LHCN-M2 (cell line): ENCODE measurements around the gene CYP4F22. TPM values are rescaled to one million over a fixed set of nuclear protein-coding genes. Genes with fewer than 3 reads are reported as not detected.
"Not testable (repeated sequence)": the region's sequence is repeated elsewhere in the genome, so short reads cannot be mapped to it uniquely, and the experiment has no call there.

Source experiments
- DNase-seq: peaks from one replicate; pipeline ENCODE4 v3.0.0-alpha.2; 2012; ENCODE audit warnings: low read depth
- polyA plus RNA-seq: library from polyadenylated mRNA; unstranded; fragments of >200 nt; gene quantifications from one replicate; pipeline ENCODE4 v1.2.1, GENCODE V29; 2012; ENCODE audit warnings: missing spikeins
- total RNA-seq: library from RNA; depleted of rRNA; stranded (reverse); fragments of >200 nt; gene quantifications from 2 replicates; pipeline ENCODE4 v1.2.3, GENCODE V29; 2014; rRNA removed

CYP4F22 gene
- not detected in 2 replicates for total RNA-seq
- polyA plus RNA-seq = not detected

DNA sequence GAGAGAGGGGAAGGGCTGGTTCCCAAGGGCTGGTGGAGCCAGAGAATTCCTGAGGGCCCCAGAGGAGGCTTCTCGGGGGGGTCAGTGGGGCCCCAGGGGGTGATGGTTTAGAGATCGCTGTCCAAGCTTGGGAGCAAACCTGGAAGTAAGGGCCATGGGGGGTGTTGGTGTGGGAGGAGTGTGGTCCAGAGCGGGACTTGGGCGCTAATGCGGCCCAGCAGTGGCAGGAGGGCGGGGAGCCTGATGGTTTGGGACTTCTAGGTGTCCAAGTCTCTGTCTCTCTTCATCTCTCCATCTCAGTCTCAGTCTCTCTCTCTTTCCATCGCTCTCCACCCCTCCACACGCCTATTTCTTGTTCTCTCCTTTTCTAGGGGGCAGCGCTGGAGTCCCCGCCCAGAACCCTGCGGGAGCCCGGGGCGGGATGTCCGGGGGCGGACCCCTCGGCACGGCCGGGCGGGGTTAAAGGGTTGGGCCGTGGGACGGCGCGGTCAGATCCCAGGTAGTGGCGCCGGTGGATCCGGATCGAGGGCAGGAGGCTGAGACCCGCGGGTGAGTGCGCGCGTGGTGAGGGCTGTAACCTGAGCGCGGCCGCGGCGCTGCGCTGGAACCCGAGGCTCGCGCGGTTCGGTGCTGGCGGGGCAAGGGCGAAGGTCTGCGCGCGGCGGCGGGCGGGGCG is at the start of gene CYP4F22:
Gene CYP4F22 (plus strand): TSS at position 491 of the 676 bp plus-strand sequence. CDS start 16,812 bp downstream, outside the sequence.
- DNase-seq = no peak

DNA sequence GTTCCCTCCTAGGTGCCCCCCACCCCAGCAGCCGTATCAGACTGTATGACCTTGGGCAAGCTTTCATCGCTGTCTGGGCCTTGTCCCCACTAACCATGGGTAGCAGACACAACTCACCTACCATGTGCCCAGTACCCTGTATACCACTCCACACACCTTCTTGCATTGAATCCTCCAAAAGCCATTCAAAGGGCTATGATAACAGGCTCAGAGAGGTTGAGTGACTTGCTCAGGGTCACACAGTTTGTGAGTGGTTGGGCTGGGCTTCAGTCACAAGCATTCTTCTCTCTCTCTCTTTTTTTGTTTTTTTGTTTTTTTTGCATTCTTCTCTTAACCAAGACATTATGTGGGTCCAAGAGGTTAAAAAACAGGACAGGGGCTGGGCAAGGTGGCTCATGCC is 46.6 kb upstream of the CYP4F22 start:
- no peak for DNase-seq

DNA sequence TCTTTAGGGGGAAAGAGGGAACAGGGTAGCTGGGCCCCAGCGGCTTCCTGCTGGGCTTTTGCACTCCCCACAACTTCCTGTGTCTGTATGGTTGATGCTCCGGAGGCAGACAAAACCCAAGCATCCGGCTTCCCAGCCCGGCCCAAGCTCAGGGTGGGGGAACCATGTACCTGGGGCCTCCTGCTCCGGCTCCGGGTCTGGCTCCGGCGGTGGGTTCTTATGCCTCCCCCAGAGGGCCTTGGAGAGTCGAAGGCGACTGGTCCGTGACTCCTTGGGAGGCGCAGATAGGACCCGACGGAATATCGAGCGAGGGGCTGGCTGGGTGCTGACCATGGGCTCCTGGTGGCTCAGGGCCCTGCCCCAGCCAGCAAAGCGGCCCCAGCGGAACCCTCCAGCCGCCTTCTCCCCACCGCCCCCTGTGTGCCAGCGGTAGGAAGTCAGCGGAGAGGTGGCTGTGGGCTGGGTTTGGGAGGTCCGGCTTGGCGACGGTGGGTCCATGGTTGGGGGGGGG is 44.4 kb upstream of the CYP4F22 start:
- no peak for DNase-seq

DNA sequence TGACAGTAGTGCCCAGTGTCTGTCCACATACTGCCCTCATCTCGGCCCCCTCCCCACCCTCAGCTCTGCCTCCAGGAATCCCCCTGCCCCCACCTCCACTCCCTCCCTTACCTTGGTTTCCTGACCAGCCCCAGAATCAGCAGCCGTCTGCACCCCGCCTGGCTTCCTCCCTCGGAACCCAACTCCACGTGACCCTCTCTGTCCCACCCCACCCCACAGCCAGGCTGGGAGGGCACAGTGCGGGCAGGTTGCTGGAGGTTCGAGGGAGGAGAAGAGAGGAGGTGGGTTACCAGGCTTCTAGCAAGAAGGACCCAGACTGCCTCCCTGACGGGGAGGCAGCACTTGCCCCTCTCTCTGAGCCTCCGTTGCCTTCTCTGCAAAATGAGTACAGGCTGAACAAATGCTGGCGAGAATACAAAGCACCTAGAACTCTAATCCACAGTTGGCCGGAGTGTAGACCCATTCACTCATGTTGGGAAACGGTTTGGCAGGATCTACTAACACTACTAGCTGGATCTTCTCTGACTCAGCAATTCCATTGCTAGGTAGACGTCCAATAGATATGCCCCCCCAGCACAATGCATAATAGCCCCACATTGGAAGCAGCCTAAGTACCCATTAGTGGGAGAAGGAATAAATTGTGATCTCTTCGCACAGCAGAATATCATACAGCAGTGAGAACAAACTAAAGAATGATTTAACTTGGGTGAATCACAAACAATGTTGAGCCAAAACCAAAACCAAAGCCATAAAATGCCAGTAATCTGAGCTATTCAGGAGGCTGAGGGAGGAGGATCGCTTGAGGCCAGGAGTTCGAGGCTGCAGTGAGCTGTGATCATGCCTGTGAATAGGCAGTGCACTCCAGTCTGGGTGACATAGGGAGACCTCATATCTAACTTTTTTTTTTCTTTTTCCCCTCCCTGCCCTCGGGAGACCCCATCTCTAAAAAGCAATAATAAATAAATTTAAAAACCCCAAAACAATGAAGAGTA is 43.6 kb upstream of the CYP4F22 start, which contains the start of gene RASAL3:
Gene RASAL3 (minus strand): TSS at position 151 of the 992 bp plus-strand sequence. CDS start 186 bp downstream, outside the sequence.
- no peak for DNase-seq

DNA sequence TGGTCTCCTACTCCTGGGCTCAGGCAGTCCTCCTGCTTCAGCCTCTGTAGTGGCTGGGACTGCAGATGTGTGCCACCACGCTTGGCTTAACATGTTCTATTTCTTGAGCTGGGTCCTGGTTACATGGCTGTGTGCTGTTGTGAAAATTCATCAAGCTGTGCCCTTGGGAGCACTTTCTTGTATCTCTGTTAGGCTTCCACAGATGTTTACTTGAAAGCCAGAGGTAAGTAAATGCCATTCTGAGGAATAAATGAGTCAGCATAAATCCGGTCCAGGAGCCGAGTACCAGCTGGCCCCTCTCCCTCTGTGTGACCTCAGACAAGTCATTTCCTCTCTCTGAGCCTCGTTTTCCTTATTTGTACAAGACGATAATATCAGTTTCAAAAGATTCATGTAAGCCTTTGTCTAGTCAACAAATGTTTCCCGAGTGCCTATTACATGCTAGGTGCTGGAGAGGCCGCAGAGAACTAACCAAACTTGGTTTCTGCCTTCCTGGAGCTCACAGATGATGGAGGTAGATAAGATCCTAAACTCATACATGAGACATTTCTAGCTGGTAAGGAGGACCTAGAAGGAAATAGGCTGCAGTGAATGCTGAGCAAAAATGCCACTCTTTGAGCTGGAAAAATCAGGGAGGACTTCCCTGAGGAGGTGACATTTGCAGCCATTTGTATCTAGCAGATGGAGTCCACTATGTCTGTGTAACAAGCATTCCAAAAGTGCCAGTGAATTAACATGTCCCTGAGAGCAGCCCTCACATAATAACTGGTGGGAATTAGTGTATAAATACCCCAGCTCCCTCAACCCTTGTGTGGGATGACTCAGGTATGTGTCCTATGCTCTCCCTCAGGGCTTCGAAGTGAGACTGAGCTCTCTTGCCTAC is 41.2 kb upstream of the CYP4F22 start:
- peak; percentile 50 for DNase-seq

DNA sequence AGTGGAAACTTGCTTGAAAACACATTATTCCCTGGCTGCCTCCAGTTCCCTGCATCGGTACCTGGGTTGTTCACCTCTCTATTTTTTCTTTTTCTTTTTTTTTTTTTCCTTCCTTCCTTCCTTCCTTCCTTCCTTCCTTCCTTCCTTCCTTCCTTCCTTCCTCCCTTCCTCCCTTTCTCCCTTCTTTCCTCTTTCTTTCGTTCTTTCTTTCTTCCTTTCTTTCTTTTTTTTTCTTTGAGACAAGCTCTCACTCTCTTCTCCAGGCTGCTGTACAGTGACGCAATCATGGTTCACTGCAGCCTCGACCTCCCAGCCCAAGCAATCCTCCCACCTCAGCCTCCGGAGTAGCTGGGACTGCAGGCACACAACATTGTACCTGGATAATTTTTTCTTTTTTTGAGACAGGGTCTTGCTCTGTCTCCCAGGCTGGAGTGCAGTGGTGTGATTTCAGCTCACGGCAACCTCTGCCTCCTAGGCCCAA is 40.6 kb upstream of the CYP4F22 start:
- no peak for DNase-seq

DNA sequence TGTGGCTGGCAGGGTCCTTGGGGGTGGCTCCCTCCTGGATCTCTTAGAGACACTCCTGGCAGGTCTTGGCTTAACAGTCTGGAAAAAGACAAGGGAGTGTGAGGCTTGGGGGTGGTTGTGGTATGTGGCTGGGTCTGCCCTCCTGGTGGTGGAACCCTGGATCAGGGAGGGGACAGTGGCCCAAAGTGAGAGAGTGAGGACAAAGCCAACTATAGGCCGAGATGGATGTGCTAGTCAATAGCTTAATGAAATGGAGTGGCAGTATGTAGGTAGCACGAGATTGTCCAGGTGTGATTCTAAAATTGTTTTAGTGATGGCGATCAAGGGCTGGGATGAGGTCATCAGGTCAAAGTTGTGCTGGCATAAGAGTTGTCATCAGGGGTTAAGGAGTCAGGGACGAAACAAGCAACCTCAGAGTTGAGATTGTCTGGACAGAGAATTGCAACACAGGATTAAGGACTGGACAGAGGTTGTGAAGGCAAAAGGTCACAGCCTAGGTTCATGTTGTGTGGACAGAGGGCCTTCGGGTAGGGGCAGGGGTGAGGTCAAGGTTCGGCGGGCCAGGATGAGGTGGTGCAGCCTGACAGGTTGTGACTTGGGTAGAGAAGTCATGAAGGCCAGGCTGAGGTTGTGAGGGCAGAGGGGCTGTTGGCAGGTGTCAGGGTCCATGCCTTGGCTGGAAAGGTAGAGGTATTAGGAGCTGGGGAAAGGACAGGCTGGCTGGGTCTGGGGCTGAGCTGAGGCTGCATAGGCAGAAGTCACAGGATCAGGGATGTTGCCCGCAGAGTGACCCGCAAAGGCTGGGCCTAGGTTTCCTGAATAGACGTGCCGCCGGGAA is 39.4 kb upstream of the CYP4F22 start:
- no peak for DNase-seq

DNA sequence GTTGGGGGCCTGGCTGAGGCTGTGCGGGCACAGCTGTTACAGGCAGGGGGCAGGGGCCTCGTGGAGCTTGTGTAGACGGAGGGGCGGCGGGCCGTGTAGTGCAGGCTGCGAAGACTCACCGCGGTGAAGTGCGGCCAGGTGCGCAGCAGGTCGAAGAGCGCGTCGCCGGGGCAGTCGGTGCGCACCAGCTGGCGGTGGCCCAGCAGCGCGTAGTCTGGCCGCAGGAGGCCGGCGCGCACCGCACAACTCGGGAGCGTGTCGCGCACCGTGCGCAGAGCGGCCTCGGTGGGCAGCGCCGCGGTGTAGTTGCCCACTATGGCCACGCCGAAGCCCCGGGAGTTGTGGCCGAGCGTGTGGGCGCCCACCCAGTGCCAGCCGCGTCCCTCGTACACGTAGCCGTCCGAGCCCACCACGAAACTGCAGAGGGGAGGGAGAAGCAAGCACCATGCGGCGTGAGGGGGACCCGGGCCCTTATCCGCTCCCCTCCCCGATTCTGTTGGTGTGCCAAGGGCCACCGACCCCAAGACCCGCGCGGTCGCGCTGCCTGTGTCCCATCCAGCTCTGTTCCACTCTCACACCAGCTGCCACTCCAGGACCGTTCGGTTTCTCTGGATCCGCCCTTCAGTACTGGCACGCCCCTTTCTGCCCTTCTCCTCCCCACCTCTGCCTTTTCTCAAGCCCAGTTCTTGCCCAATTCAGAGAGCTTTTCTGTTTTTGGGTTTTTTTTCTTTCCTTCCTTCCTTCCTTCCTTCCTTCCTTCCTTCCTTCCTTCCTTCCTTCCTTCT is 38.6 kb upstream of the CYP4F22 start:
- DNase-seq = no peak

DNA sequence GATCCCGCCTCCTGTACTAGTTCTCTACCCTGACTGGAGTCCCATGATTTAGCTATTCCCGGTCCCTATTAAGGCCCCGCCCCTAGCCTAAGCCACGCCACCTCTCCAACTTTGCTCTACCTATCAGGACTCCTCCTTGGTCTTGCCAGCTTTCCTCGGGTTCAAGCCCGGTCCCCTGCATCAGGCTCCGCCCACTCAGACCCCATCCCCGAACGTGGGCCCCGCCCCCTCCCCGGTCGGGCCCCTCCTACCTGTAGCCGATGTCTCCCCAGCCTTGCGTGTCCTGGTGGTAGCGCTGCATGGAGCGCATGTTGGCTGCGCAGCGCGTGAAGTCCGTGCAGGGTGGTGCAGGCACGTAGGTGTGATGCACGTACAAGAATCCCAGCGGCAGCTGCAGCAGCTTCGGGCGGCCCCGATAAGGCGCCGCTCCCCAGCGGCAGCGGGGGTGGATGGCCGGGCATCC is 36.7 kb upstream of the CYP4F22 start:
- DNase-seq = no peak

DNA sequence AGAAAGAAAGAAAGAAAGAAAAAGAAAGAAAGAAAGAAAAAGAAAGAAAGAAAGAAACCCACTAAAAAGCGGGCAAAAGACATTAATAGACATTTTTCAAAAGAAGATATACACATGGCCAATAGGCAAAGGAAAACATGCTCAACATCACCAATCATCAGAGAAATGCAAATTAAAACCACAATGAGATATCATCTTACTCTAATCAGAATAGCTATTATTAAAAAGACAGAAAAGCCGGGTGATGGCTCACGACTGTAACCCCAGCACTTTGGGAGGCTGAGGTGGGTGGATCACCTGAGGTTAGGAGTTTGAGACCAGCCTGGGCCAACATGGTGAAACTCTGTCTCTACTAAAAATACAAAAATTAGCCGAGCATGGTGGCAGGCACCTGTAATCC is 34.5 kb upstream of the CYP4F22 start:
- not testable (repeated sequence) for DNase-seq

DNA sequence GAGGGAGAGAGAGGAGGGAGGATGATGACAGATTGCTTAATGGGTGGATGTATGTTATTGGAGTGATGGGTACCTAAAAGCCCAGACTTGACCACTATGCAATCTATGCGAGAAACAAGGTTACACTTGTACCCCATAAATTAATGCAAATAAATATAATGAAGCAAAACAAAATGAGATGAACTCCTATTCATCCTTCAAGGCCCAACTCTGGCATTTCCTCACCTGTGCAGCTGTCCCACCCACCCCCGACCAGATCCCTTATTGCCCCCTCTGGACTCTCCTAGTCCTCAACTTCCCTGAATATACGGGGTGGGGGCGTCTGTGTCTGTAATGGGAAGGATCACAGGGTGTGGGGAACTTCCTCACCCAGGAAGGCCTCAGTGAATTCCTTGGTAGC is 33.2 kb upstream of the CYP4F22 start:
- no peak for DNase-seq

DNA sequence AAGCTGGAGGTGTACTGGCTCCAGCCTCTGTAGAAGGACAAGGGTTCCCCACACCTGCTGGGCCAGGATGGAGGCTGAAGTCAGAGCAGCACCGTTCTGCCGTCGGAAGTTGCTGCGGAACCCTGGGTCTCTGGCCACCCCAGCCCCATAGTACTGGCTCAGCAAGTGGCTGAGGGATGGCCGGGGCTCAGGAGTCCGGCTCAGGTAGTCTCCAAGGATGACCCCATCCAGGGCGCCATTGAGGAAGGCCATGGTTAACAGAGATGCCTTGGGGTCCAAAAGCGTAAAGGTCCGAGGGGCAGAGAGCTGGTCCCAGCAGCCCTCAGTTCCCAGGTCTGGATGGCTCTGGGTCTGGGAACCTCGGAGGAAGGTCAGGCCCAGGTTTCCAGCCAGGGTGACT is 32.7 kb upstream of the CYP4F22 start:
- no peak for DNase-seq

DNA sequence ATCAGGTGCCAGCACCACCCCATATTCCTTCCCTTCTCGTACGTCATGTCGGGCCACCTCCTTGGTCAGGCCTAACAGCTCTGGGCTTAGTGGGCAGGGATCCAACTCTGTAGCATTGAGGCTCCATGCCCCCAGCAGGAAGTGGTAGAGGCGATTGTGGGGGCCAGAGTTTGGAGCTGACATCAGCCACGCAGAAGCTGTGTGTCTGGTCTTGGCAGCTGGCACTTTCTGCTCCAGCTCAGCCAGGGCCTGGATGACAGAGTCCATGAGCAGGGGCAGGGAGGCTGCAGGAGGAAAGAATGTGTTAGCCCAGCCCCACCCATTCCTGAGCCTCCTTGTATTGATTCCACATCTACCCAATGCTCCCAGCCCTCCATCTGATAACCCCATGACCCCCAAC is 32.0 kb upstream of the CYP4F22 start:
- DNase-seq = no peak

DNA sequence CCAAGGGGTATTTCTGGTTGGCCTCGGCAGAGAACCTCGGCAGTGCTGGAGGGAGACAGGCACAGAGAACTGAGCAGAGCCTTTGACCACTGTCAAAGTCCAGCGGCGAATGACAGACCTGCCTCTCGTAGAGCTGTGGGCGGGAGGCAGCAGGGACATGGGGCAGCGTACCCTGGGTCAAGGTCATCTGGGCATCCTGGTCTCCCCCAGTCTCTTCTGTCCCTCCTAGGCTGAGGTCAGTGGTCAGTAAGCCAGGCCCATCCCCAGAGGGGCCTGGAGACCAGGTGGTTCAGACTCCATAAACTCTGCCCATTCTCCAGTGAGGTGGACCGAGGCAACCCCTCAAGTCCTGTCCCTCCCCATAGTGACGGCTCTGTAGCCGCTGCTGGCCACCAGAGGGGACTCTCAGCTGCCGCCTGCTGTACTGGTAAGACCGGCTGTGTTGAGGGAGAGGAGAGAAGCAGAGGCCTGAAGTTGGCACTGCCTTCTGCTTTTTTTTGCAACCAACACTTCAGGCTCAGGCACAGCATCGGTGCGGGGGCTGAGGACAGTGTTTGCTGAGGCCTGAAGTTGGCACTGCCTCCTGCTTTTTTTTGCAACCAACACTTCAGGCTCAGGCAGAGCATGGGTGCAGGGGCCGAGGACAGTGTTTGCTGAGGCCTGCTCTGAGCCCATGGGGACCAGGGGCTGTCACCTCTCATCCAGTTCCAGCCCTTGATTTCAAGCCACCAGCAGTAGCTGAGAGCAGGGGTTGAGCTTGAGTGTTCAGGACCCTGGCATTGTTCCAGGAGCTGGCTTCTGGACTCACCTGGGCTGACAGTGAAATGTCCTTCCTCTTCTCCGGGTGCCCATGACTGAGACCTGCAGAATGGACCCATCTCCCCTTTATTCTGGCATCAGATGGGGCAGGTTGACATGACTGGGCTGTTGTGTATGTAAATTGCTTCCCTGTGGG is 28.7 kb upstream of the CYP4F22 start, which contains the start of gene PGLYRP2:
Gene PGLYRP2 (minus strand): TSS at position 111 of the 955 bp plus-strand sequence. CDS start 130 bp downstream, outside the sequence.
- DNase-seq = no peak

DNA sequence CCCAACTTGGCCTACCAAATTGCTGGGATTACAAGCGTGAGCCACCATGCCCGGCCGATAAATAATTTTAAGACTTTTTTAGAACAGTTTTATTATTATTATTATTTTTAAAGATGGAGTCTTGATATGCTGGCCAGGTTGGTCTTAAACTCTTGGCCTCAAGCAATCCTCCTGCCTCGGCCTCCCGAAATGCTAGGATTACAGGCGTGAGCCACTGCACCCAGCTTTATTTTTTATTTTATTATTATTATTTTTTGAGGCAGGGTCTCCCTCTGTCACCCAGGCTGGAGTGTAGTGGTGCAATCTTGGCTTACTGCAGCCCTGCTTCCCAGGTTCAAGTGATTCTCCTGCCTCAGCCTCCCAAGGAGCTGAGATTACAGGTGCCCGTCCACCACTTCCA is 27.3 kb upstream of the CYP4F22 start:
- DNase-seq = not testable (repeated sequence)

DNA sequence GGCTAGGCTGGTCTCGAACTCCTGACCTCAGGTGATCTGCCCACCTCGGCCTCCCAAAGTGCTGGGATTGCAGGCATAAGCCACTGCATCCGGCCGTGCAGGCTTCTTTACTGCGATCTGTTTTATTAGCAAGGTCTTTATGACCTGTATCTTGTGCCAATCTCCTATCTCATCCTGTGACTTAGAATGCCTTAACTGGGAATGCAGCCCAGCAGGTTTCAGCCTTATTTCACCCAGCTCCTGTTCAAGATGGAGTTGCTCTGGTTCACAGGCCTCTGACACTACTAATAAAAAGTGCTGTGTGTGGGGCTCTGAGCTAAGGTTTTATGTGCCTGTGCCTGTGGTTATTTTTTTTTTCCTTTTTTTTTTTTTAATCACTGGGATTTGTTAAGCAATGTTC is 22.6 kb upstream of the CYP4F22 start:
- not testable (repeated sequence) for DNase-seq

DNA sequence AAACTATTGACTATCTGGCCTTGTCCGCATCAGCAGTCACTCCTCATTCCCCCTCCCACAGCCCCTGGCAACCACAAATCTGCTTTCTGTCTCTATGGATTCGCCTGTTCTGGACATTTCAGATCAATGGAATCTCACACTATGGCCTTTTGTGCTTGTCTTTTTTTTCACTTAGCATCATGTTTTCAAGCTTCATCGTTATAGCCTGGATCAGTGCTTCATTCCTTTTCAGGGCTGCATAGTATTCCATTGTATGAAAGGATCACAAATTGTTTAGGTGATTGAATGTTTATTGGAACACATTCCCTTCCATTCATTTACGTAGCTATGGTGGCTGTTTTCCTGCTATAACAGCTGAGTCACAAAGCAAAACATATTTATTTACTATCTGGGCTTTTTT is 21.3 kb upstream of the CYP4F22 start:
- no peak for DNase-seq
